ENCODE measurements around the gene MEF2C.
"Not testable (repeated sequence)": the region's sequence is repeated elsewhere in the genome, so short reads cannot be mapped to it uniquely, and the experiment has no call there.

The MEF2C gene

DNA sequence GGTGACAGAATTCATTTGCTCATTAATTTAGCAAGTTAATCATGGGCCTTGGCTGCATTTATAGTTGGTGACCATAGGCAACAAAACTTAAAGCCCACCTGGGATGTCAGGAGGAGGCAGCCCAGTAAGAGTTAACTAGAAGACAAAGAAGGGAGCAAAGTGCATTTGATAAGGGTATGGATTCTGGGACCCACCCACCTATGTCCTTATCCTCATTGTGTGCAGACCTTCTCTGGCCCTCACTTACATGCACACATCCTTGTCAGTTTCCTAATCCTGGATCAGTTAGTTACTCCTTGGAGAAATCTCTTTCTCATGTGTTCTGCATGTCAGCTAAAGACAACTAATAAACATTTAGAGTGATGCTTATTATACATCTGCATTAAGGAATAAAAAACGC, 24.6 kb downstream of the MEF2C start:
- no peak for DNase-seq

- DNase-seq, result not testable (repeated sequence)
Measured at GRCh38 chr5:88856381-88856780, 26.6 kb downstream of the MEF2C start.

GRCh38 chr5:88854769-88855168, 28.2 kb downstream of the MEF2C start:
- no peak for DNase-seq

DNA sequence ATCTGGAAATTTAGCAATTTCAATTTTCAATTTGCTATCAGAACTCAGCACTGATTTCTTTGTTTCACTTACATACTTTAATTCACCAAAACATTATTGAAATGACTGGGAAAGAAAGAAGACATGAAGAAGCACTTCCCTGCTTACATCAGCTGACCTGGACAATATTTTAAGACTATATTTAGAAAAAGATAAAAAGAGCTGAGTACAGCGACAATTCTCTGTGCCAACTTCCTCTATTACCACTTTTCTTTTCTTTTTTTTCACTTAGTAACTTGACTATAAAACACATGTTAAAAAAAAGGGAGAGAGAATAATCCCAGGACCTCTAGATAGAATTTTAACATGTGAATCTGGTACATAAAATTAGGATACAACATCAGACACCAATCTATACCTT, 35.6 kb downstream of the MEF2C start:
- no peak for DNase-seq

GRCh38 chr5:88846434-88846833, 36.5 kb downstream of the MEF2C start:
- no peak for DNase-seq

- no peak for DNase-seq
Measured at GRCh38 chr5:88845081-88845697, 37.8 kb downstream of the MEF2C start.

- no peak for DNase-seq
Measured at GRCh38 chr5:88842784-88843183, 40.2 kb downstream of the MEF2C start.

GRCh38 chr5:88841212-88841611, 41.8 kb downstream of the MEF2C start:
- no peak for DNase-seq

GRCh38 chr5:88840495-88840894, 42.5 kb downstream of the MEF2C start:
- no peak for DNase-seq

- no peak for DNase-seq
Measured at GRCh38 chr5:88839238-88839637, 43.7 kb downstream of the MEF2C start.

DNA sequence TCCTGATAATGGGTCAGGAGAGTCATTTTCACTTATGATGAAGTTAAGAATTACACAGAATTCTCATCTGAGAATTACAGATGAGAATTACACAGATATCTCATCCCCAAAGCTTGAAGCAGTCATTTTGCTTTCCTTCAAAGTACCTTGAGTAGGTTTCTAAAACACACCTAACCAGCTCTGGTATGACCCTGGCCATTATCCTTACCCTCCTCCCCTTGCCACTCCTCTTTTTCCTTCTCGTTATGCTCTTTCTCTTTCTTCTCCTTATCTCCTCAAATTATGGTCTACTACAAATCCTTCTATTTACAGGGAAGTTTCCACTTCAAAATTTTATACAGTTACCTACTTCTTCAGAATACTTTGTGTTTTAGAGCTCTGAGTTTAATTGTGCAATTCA, 44.5 kb downstream of the MEF2C start:
- DNase-seq, result no peak

DNA sequence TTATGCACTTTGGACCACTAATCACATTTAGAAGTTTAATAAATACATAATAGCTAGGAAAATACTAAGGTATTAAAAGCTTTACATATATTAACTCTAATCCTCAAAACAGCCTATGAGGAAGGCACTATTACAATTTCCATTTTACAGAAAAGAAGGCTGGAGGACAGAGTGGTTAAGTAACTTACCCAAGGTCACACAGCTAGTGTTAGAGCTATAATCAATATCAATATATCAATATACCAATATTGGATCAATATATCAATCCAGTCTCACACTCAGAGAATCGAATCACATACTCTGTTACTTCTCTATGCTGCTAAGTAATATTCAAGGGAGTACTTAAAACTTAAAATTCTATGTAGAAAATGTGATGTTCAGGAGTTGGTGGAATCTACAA, 45.2 kb downstream of the MEF2C start:
- no peak for DNase-seq

DNA sequence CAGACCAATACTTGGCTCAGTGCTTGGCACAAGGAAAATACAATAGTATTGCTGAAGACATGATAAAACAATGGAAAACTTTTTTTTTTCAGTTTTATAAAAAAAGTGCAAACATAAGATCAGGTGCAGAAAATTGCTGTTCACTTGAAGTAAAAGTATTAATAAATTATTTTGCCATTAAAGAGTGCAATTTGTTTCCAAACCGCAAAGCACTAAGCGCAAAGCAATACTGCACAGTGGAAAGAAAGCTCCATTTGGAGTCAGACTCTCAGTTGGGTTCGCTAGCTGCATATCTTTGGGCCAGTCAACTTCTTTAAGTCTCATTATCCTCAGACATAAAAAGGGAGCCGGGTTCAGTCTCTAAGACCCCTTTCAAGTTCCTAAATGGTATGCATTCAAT, 45.8 kb downstream of the MEF2C start:
- no peak for DNase-seq

- no peak for DNase-seq
Measured at GRCh38 chr5:88836195-88836838, 46.7 kb downstream of the MEF2C start.

GRCh38 chr5:88834499-88834898, 48.5 kb downstream of the MEF2C start:
- DNase-seq, result no peak

DNA sequence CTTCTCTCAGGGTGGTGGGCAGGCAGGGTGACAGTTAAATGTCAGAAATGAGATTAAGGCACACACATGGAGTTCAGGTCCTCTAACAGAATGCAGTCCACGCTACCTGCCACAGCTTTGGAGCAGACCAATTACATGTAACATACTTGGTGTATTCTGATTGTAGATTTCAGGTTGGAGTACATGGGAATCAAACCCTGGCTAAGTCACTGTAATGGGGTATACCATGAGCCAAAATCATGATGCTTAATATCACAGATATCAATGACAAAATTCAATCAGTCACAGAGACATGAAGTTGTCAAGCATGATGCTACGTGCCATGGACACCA, 48.9 kb downstream of the MEF2C start:
- no peak for DNase-seq

GRCh38 chr5:88833371-88834130, 49.4 kb downstream of the MEF2C start:
- DNase-seq, result no peak

GRCh38 chr5:88831816-88832215, 51.2 kb downstream of the MEF2C start:
- no peak for DNase-seq

- no peak for DNase-seq
Measured at GRCh38 chr5:88830567-88830966, 52.4 kb downstream of the MEF2C start.

DNA sequence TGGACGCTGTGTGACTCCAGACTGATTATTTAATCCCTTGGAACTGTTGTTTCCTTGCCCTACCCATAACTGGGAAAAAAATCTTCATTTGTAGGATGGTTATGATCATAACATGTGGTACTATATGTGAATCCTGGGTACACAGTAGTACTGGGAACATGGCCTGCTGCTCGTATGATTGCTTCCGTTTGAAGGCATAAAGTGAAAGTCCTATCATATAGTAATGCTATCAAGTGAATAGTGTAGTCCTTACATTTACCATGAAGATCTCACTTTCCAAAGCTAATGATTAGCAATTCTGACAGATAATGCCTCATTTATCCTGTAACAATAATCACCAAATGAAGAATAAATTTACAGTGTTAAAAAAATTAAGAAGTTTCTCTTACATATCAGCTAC, 53.2 kb downstream of the MEF2C start:
- DNase-seq, result no peak

DNA sequence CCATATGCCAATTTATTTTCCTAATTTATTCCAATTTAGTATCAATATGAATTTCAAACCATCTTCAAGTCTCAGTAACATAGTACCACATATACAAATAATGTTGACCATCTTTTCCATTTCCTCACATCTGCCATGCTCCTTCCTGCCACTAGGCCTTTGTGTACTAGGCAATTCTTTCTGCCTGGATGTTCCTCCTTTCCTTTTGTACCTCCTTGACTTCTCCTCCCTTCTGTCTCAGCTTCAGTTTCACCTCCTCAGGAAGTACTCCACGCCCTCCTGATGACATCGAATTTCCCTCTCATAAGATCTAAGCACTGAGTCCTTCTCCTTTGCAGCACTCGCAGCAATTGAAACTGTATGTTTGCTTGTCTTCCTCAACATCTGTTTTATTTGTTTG, 53.9 kb downstream of the MEF2C start:
- DNase-seq, result no peak

- DNase-seq, result no peak
Measured at GRCh38 chr5:88827997-88828396, 55.0 kb downstream of the MEF2C start.

GRCh38 chr5:88826646-88827585, 56.1 kb downstream of the MEF2C start:
- DNase-seq, result no peak
